HEK293 (cell line): ENCODE data around the gene ATP2B3.

ENCODE experiments used
- CTCF ChIA-PET: fragments of 350-600 bp; formaldehyde crosslinking; extraction: SDS; loops from one replicate; lab custom pipeline; 2021; ENCODE audit warnings: antibody characterized with exemption; lab: Yijun Ruan, JAX
- POLR2A ChIA-PET: fragments of 300-600 bp; formaldehyde crosslinking; extraction: SDS; loops from one replicate; lab custom pipeline; 2020; ENCODE audit warnings: antibody characterized with exemption, inconsistent platforms; lab: Yijun Ruan, JAX
- H3K27ac ChIP-seq: fragments of 200-500 bp; sonication (Bioruptor generic); 2 replicates; pipeline ENCODE4 v1.5.1; 2014; ENCODE audit warnings: low read depth, low read length, control low read depth, inconsistent platforms; ENCODE audit errors: extremely low read depth
- H3K36me3 ChIP-seq, 2 experiments: fragments of 200-500 bp in 1 of 2; sonication (Bioruptor generic) in 1 of 2; 1 replicate in 1 of 2; 2 replicates in 1 of 2; pipeline ENCODE4 v1.5.1; 2014 to 2017; ENCODE audit warnings: inconsistent platforms in 2 of 2, low read length in 2 of 2; ENCODE audit not compliant: control insufficient read depth in 2 of 2, insufficient read depth in 1 of 2
- H3K4me1 ChIP-seq: fragments of 200-500 bp; sonication (Bioruptor generic); 2 replicates; pipeline ENCODE4 v1.5.1; 2014; ENCODE audit warnings: mild to moderate bottlenecking, low read length, inconsistent platforms; ENCODE audit not compliant: control insufficient read depth, insufficient read depth
- H3K4me3 ChIP-seq: 2 replicates; pipeline ENCODE4 v1.5.1; 2011; ENCODE audit warnings: low read depth, mild to moderate bottlenecking, control low read depth, low read length, moderate library complexity
- H3K9me3 ChIP-seq: fragments of 200-500 bp; sonication (Bioruptor generic); 2 replicates; pipeline ENCODE4 v1.5.1; 2014; ENCODE audit warnings: low read depth, low read length, inconsistent platforms; ENCODE audit not compliant: control insufficient read depth, insufficient read depth
- EGR2 ChIP-seq: fragments of 450-650 bp; formaldehyde crosslinking; IDR thresholded peaks from 2 replicates; pipeline ENCODE4 v1.5.1; 2016; ENCODE audit warnings: low read depth, missing biosample characterization, missing genetic modification characterization
- FEZF1 ChIP-seq: fragments of 450-650 bp; formaldehyde crosslinking; IDR thresholded peaks from 2 replicates; pipeline ENCODE4 v1.5.1; 2016; ENCODE audit warnings: missing biosample characterization, missing genetic modification characterization
- IKZF3 ChIP-seq: fragments of 450-650 bp; IDR thresholded peaks from 2 replicates; pipeline ENCODE4 v1.5.0; 2018; ENCODE audit warnings: missing biosample characterization, mild to moderate bottlenecking, missing genetic modification characterization, moderate library complexity
- OSR2 ChIP-seq: fragments of 450-650 bp; formaldehyde crosslinking; IDR thresholded peaks from 2 replicates; pipeline ENCODE4 v1.5.1; 2016; ENCODE audit warnings: missing biosample characterization, missing genetic modification characterization
- PRDM4 ChIP-seq: fragments of 450-650 bp; formaldehyde crosslinking; IDR thresholded peaks from 2 replicates; pipeline ENCODE4 v1.5.1; 2017; ENCODE audit warnings: missing biosample characterization, missing genetic modification characterization
- PRDM6 ChIP-seq: fragments of 450-650 bp; formaldehyde crosslinking; IDR thresholded peaks from 2 replicates; pipeline ENCODE4 v1.5.1; 2017; ENCODE audit warnings: missing biosample characterization, missing genetic modification characterization
- SCRT1 ChIP-seq: fragments of 450-650 bp; formaldehyde crosslinking; IDR thresholded peaks from 2 replicates; pipeline ENCODE4 v1.5.1; 2016; ENCODE audit warnings: missing biosample characterization, missing genetic modification characterization, borderline replicate concordance
- SP7 ChIP-seq: fragments of 450-650 bp; formaldehyde crosslinking; IDR thresholded peaks from 2 replicates; pipeline ENCODE4 v1.5.1; 2016; ENCODE audit warnings: missing biosample characterization, missing genetic modification characterization
- WT1 ChIP-seq: fragments of 450-650 bp; formaldehyde crosslinking; IDR thresholded peaks from 2 replicates; pipeline ENCODE4 v1.5.1; 2016; ENCODE audit warnings: missing biosample characterization, missing genetic modification characterization
- ZBTB49 ChIP-seq: fragments of 450-650 bp; formaldehyde crosslinking; IDR thresholded peaks from 2 replicates; pipeline ENCODE4 v1.5.1; 2016; ENCODE audit warnings: missing biosample characterization, missing genetic modification characterization, low read depth
- ZFP37 ChIP-seq: fragments of 450-650 bp; formaldehyde crosslinking; IDR thresholded peaks from 2 replicates; pipeline ENCODE4 v1.5.1; 2016; ENCODE audit warnings: missing biosample characterization, missing genetic modification characterization
- ZIC2 ChIP-seq: fragments of 450-650 bp; formaldehyde crosslinking; IDR thresholded peaks from 2 replicates; pipeline ENCODE4 v1.5.1; 2016; ENCODE audit warnings: missing biosample characterization, missing genetic modification characterization
- ZNF140 ChIP-seq: fragments of 450-650 bp; formaldehyde crosslinking; IDR thresholded peaks from 2 replicates; pipeline ENCODE4 v1.5.1; 2016; ENCODE audit warnings: missing biosample characterization, missing genetic modification characterization
- ZNF16 ChIP-seq: fragments of 450-650 bp; formaldehyde crosslinking; IDR thresholded peaks from 2 replicates; pipeline ENCODE4 v1.5.1; 2016; ENCODE audit warnings: low read depth, missing biosample characterization, missing genetic modification characterization
- ZNF211 ChIP-seq: fragments of 450-650 bp; formaldehyde crosslinking; IDR thresholded peaks from 2 replicates; pipeline ENCODE4 v1.5.1; 2016; ENCODE audit warnings: low read depth, missing biosample characterization, missing genetic modification characterization
- ZNF292 ChIP-seq: fragments of 450-650 bp; formaldehyde crosslinking; IDR thresholded peaks from 2 replicates; pipeline ENCODE4 v1.5.1; 2016; ENCODE audit warnings: low read depth, missing biosample characterization, missing genetic modification characterization, borderline replicate concordance
- ZNF311 ChIP-seq: fragments of 450-650 bp; formaldehyde crosslinking; IDR thresholded peaks from 2 replicates; pipeline ENCODE4 v1.5.1; 2017; ENCODE audit warnings: missing biosample characterization, missing genetic modification characterization, borderline replicate concordance
- ZNF354C ChIP-seq: fragments of 450-650 bp; formaldehyde crosslinking; IDR thresholded peaks from 2 replicates; pipeline ENCODE4 v1.5.1; 2016; ENCODE audit warnings: missing biosample characterization, missing genetic modification characterization, low read depth, borderline replicate concordance
- ZNF529 ChIP-seq: fragments of 450-650 bp; formaldehyde crosslinking; IDR thresholded peaks from 2 replicates; pipeline ENCODE4 v1.5.1; 2017; ENCODE audit warnings: missing genetic modification characterization, missing biosample characterization; ENCODE audit not compliant: insufficient replicate concordance
- ZNF580 ChIP-seq: fragments of 450-650 bp; formaldehyde crosslinking; IDR thresholded peaks from 2 replicates; pipeline ENCODE4 v1.5.1; 2016; ENCODE audit warnings: missing biosample characterization, missing genetic modification characterization
- ZNF600 ChIP-seq: fragments of 450-650 bp; formaldehyde crosslinking; IDR thresholded peaks from 2 replicates; pipeline ENCODE4 v1.5.1; 2016; ENCODE audit warnings: missing biosample characterization, missing genetic modification characterization
- ZNF623 ChIP-seq: fragments of 450-650 bp; formaldehyde crosslinking; IDR thresholded peaks from 2 replicates; pipeline ENCODE4 v1.5.1; 2016; ENCODE audit warnings: missing biosample characterization, missing genetic modification characterization

Gene ATP2B3

GRCh38 chrX:153546386-153546785 lies 28.9 kb downstream of the ATP2B3 start:
- Histone ChIP-seq H3K4me1 (no peaks in the 10 kb centered on the region), H3K36me3 (no peaks in the 10 kb centered on the region), H3K9me3 (no peaks in the 10 kb centered on the region), H3K27ac (no peak overlapping the region), H3K4me3 (no peak overlapping the region)
- POLR2A ChIA-PET = no interaction called here
- CTCF ChIA-PET = interaction anchor here (0.5 to 1.7 kb wide), 3 partner anchors 8 to 122 kb away, joined by 3 to 10 read pairs (median 5); no protein-coding TSS in a partner anchor
- TF ChIP-seq PRDM4 (tag by site-specific recombination) (no peak), ZNF623 (tag by site-specific recombination) (no peak), ZNF16 (tag by site-specific recombination) (no peak), ZNF354C (tag by site-specific recombination) (no peak), ZBTB49 (tag by site-specific recombination) (no peak), ZNF140 (tag by site-specific recombination) (no peak), PRDM6 (tag by site-specific recombination) (no peak), ZNF311 (no peak), WT1 (tag by site-specific recombination) (no peak), FEZF1 (tag by site-specific recombination) (no peak), ZIC2 (no peak), ZNF600 (tag by site-specific recombination) (no peak), SP7 (tag by site-specific recombination) (no peak), EGR2 (tag by site-specific recombination) (no peak), SCRT1 (tag by site-specific recombination) (no peak), ZNF580 (tag by site-specific recombination) (no peak), ZNF211 (tag by site-specific recombination) (no peak), OSR2 (no peak), ZNF529 (tag by site-specific recombination) (no peak)

GRCh38 chrX:153547195-153547594 lies 29.8 kb downstream of the ATP2B3 start:
- H3K4me3 ChIP-seq = no peak overlapping the region
- TF ChIP-seq IKZF3 (tag by site-specific recombination) (no peak), ZFP37 (tag by site-specific recombination) (no peak), ZNF292 (tag by site-specific recombination) (no peak)
- TF ChIP-seq, all 188 proteins: peak for 0
- Histone ChIP-seq H3K9me3 (no peaks in the 10 kb centered on the region), H3K36me3 (no peaks in the 10 kb centered on the region), H3K27ac (no peak overlapping the region), H3K4me1 (no peaks in the 10 kb centered on the region)
- ChIA-PET POLR2A (no interaction called here), CTCF (interaction anchor here (0.6 to 1.7 kb wide), 2 partner anchors 121 to 403 kb away, joined by 3 to 10 read pairs; no protein-coding TSS in a partner anchor)
